H7 (cell line): ENCODE measurements around the gene ABHD16A. TPM values are rescaled to one million over a fixed set of nuclear protein-coding genes. Genes with fewer than 3 reads are reported as not detected.

Experiments
- DNase-seq: peaks from one replicate; pipeline ENCODE4 v3.0.0; 2012
- H3K27me3 ChIP-seq: 2 replicates; pipeline ENCODE4 v1.6.0; 2011; ENCODE audit warnings: mild to moderate bottlenecking, low read length; ENCODE audit not compliant: control insufficient read depth, insufficient read depth
- H3K36me3 ChIP-seq: replicated peaks from 2 replicates; pipeline ENCODE4 v1.5.1; 2011; ENCODE audit warnings: low read length; ENCODE audit not compliant: control insufficient read depth, insufficient read depth
- H3K4me3 ChIP-seq: 2 replicates; pipeline ENCODE4 v1.5.1; 2011; ENCODE audit warnings: low read depth, mild to moderate bottlenecking, control low read depth, low read length, moderate library complexity; ENCODE audit not compliant: insufficient read depth
- total RNA-seq: library from RNA; depleted of rRNA; stranded (reverse); fragments of >200 nt; shearing (Covaris generic); gene quantifications from 2 replicates; pipeline ENCODE4 v1.2.3, GENCODE V29; 2014

The ABHD16A gene
- total RNA-seq, 1 experiment from 2014 or later: 39.7 TPM

DNA sequence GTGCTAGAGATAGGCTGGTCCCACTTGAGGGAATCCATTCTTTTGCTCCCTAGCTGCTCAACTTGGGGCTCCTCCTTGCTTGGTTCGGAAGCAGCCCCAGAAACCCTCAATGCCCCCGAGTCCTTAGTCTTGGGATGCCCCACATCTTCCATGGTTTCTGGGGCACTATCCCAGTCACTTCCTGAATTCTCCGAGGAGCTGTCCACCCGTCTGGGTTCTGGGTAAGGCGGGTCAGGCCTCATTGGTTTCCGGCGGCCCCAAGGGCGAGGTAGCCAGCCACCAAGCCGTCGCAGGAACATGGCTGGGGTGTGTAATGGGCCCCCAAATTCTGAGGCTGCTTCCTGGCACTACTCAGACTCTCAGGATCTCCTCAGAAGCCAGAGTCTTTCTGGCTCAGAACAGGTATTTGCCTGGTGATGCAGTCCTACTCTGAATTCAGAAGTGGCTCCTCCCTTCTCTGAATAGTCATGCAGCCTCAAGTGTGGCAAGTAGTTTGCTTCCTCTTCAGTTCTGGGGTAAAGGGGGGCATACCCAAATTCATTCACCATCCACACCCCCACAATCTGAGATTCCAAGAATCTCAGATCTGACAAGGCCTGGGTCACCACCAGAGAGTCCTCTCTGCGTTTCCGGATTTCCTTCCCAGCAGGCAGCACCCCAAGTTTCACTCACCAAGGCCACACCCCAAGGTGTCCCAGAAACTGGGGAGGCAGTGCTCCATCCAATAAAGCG is 43.3 kb downstream of the ABHD16A start:
- Histone ChIP-seq H3K27me3 (no peaks in the 10 kb centered on the region), H3K4me3 (peak overlapping the region; percentile 86), H3K36me3 (peaks cover 8% of the 10 kb centered on the region)
- DNase-seq: peak; percentile 70

- no peaks in the 10 kb centered on the region for H3K27me3 ChIP-seq
- no peak overlapping the region for H3K4me3 ChIP-seq
- DNase-seq: no peak
- peaks cover 8% of the 10 kb centered on the region for H3K36me3 ChIP-seq
Observed at GRCh38 chr6:31658983-31659648, 44.0 kb downstream of the ABHD16A start.

- Histone ChIP-seq H3K36me3 (peaks cover 5% of the 10 kb centered on the region), H3K27me3 (no peaks in the 10 kb centered on the region), H3K4me3 (no peak overlapping the region)
- DNase-seq: no peak
Observed at GRCh38 chr6:31658158-31658688, 44.9 kb downstream of the ABHD16A start.

DNA sequence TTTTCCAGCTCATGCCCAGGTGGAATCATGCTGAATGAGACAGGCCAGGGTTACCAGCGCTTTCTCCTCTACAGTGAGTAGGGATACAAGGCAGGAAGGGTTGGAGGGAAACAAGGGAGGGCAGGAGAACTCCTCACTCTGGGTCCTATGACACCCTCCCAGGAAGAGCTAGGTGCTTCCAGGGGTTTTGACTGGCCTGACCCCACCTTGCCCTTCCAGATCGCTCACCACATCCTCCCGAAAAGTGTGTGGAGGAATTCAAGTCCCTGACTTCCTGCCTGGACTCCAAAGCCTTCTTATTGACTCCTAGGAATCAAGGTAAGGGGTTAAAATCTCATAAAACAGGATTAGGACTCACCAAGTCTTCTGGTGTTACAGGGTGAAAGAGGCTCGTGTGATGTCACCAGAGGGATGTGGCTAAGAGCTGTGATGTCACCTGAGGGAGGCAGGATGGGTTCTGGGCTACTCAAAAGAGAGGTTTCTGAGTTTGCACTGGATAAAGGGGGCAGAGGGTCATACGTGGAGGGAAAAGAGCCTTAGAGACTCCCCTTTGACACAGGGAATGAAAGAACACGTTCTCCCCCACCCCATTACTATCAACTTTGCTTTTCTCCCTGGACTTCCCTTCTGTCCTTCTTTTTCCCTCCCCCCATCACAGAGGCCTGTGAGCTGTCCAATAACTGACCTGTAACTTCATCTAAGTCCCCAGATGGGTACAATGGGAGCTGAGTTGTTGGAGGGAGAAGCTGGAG is 45.5 kb downstream of the ABHD16A start:
- no peak for DNase-seq
- H3K36me3 ChIP-seq: peaks cover 3% of the 10 kb centered on the region
- no peaks in the 10 kb centered on the region for H3K27me3 ChIP-seq
- no peak overlapping the region for H3K4me3 ChIP-seq

DNA sequence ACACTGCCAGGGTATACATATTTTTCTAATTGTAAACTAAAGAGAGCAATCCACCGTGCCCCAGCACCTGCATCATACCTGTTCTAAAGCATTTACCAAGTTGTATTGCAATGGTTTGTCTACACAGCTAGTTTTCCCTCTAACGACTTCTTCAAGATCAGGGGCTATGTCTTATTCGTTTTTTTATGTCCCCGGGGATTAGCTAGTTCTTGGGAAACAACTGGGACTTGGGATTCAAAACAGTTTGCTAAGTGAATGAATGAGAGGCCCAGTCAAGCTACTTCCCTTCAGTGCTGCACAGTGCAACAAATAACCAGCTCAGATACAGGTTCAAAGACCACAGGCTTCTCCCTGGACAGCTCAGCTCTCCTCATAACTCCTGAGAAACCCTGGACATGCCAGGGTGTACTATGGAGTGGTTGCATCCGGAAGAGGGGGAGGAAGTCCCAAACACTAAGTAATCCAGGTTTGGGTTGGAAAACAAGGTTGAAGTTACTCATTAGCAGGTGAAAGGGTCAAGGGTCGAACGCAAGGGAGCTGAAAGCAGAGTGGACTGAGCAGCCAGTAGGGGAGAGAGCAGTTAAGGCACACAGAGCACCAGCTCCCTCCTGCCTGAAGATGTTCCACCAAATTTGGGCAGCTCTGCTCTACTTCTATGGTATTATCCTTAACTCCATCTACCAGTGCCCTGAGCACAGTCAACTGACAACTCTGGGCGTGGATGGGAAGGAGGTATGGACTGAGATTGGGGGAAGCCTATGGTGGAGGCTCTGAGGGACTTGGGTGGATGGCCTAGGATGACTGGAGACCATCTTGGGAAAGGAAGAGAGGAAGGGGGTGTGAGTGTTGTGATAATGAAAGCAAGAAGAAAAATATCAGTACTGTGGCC is 47.5 kb downstream of the ABHD16A start, which contains the start of gene APOM:
Gene APOM (plus strand): TSS at position 546 of the 889 bp plus-strand sequence. CDS start 73 bp downstream, at position 619.
- H3K4me3 ChIP-seq: no peak within 1 kb of the TSS
- H3K27me3 ChIP-seq: no peaks in the 10 kb centered on the region
- H3K36me3 ChIP-seq: no peaks in the 10 kb centered on the region; the same call in none of the 2 replicates
- DNase-seq: no peak

DNA sequence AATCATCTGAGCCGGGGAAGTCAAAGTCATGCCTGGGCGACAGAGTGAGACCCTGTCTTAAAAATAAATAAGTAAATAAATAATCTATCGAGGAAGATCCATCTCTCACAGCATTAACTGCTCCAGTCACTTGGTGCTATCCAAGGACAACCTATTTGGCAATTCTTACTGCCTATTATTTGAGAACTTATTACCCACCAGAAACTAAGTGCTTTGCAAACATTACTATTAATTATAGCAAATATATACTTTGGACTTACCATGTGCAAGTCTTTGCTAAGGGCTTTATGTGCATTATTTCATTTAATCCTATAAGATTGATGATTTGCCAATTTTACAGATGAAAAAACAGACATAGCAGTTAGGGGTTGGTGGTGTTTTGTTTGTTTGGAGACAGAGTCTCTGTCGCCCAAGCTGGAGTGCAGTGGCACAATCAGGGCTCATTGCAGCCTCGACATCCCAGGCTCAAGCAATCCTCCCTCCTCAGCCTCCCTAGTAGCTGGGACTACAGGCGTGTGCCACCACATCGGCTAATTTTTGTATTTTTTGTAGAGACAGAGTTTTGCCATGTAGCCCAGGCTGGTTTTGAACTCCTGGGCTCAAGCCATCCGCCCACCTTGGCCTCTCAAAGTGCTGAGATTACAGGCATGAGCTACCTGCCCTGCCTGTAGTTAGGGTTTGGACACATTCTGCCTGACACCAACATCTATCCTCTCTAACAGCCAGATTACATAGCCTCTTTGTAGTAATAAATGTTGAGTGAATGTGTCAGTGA is 48.4 kb downstream of the ABHD16A start:
- no peak for DNase-seq
- Histone ChIP-seq H3K27me3 (no peaks in the 10 kb centered on the region), H3K36me3 (no peaks in the 10 kb centered on the region; the same call in none of the 2 replicates), H3K4me3 (no peak overlapping the region)

- H3K4me3 ChIP-seq: peak overlapping the region; percentile 98
- peak; percentile 95 for DNase-seq
- H3K36me3 ChIP-seq: peaks cover 15% of the 10 kb centered on the region
- H3K27me3 ChIP-seq: no peaks in the 10 kb centered on the region
Observed at GRCh38 chr6:31652925-31653724, 50.0 kb downstream of the ABHD16A start.

GRCh38 chr6:31651602-31652191 is 51.4 kb downstream of the ABHD16A start:
- Histone ChIP-seq H3K36me3 (peaks cover 20% of the 10 kb centered on the region), H3K27me3 (no peaks in the 10 kb centered on the region), H3K4me3 (peak overlapping the region; percentile 98)
- DNase-seq: peak; percentile 94

GRCh38 chr6:31645325-31645724 is 57.8 kb downstream of the ABHD16A start:
- no peak for DNase-seq
- peaks cover 61% of the 10 kb centered on the region for H3K36me3 ChIP-seq
- H3K27me3 ChIP-seq: no peaks in the 10 kb centered on the region
- H3K4me3 ChIP-seq: no peak overlapping the region

DNA sequence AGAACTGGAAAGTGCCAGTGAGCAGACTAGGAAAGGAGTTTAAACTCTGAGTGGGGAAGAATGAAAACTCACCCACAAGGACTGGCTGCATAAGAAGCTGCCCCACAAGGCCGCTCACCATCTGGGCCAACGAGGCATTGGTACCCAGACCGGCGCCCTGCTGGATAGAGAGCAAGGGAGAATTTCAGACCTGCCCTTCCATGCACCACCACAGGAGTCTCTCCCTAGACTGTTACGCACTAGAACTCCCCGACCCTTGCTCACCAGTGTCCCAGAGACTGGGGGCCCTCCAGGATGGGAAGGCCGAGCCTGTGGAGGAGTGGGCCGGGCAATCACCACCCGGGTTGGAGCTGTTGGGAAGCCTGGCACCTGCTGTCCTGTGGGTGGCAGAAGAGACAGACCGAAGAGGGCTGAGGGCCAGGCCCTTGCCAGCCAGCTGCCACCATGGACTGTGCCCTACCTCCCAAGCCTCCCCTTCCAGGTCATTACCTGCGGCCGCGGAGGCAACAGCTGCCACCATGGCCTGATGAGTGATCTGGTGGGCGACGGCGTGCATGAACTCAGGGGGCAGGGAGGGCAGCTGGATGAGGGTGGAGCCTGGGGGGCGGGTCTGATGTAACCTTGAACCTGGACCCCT is 59.2 kb downstream of the ABHD16A start:
- H3K36me3 ChIP-seq: peaks cover 62% of the 10 kb centered on the region
- DNase-seq: no peak
- H3K27me3 ChIP-seq: no peaks in the 10 kb centered on the region
- H3K4me3 ChIP-seq: no peak overlapping the region

DNA sequence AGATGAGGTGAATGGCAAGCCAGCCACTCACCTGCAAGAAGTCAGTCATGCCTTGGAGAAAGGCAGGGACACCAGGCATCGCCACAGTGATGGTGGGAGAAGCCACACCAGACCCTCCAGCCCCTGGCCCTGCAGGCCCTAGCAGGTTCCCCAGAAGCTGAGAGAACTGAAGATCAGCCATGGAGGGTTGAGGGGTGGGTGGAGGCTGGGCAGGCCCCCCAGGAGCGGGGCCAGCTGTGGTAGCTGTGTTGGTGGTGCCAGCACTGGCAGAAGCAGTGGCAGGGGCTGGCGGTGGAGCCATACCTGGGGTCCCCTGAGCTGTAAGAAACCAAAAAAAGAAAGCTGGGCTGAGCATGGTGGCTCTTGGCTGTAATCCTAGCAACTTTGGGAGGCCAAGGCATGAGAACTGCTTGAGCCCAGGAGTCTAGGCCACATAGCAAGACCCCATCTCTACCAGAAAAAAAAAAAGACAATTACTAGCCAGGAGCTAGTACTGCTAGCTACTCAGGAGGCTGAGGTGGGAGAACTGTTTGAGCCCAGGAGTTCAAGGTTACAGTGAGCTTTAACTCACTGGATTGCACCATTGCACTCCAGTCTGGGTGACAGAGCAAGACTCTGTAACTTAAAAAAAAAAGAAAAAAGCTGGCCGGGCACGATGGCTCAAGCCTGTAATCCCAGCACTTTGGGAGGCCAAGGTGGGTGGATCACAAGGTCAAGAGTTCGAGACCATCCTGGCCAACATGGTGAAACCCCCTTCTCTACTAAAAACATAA is 60.1 kb downstream of the ABHD16A start:
- Histone ChIP-seq H3K4me3 (no peak overlapping the region), H3K36me3 (peaks cover 53% of the 10 kb centered on the region), H3K27me3 (no peaks in the 10 kb centered on the region)
- no peak for DNase-seq
